WI38 (cell line): ENCODE measurements around the gene ANKRD11.
"Not testable (repeated sequence)": the region's sequence is repeated elsewhere in the genome, so short reads cannot be mapped to it uniquely, and the experiment has no call there.

Experiments
- H3K4me3 ChIP-seq: 2 replicates; pipeline ENCODE4 v1.5.1; 2011; ENCODE audit warnings: low read depth, mild to moderate bottlenecking, control low read depth, low read length
- CTCF ChIP-seq: IDR thresholded peaks from 2 replicates; pipeline ENCODE4 v1.5.1; 2012; ENCODE audit warnings: low read depth, mild to moderate bottlenecking, control low read depth, low read length

The ANKRD11 gene

GRCh38 chr16:89392881-89393737, 97.3 kb downstream of the ANKRD11 start:
- TF ChIP-seq CTCF = no peak
- no peak overlapping the region for H3K4me3 ChIP-seq

GRCh38 chr16:89390224-89390583, 100.2 kb downstream of the ANKRD11 start:
- H3K4me3 ChIP-seq = not testable (repeated sequence)

- H3K4me3 ChIP-seq = not testable (repeated sequence)
Measured at GRCh38 chr16:89389504-89390223, 100.7 kb downstream of the ANKRD11 start.

- H3K4me3 ChIP-seq = no peak overlapping the region
- TF ChIP-seq CTCF = no peak
Measured at GRCh38 chr16:89388536-89388935, 101.8 kb downstream of the ANKRD11 start.

- H3K4me3 ChIP-seq = no peak overlapping the region
- TF ChIP-seq CTCF = no peak
Measured at GRCh38 chr16:89386306-89387185, 103.8 kb downstream of the ANKRD11 start.

GRCh38 chr16:89385712-89386111, 104.6 kb downstream of the ANKRD11 start:
- no peak for TF ChIP-seq CTCF
- H3K4me3 ChIP-seq = no peak overlapping the region

- TF ChIP-seq CTCF = no peak
- H3K4me3 ChIP-seq = no peak overlapping the region
Measured at GRCh38 chr16:89384282-89384681, 106.1 kb downstream of the ANKRD11 start.
